H1 (cell line): ENCODE measurements around the gene MYO5B. TPM values are rescaled to one million over a fixed set of nuclear protein-coding genes. Genes with fewer than 3 reads are reported as not detected.

Experiments used
- CTCF ChIA-PET: fragments of 300-600 bp; sonication (Branson Sonifier 250); formaldehyde crosslinking; loops from one replicate; lab custom pipeline; 2021; ENCODE audit not compliant: partially characterized antibody; lab: Charles Lee
- POLR2A ChIA-PET: fragments of 300-600 bp; sonication (Branson Sonifier 250); formaldehyde crosslinking; loops from one replicate; lab custom pipeline; 2021; ENCODE audit warnings: inconsistent platforms; ENCODE audit not compliant: partially characterized antibody; lab: Charles Lee
- DNase-seq, 2 experiments: peaks; one replicate each; pipeline versions ENCODE4 v3.0.0 to v3.0.0-alpha.2; 2010 to 2022; ENCODE audit warnings: low spot score in 2 of 2, low read depth in 1 of 2, mixed read lengths in 1 of 2
- FAIRE-seq: peaks from 2 replicates; lab custom pipeline; 2011; peaks lifted over from hg19 to GRCh38; lab: Jason Lieb, UNC
- H2AFZ ChIP-seq: 2 replicates; pipeline ENCODE4 v1.8.1; 2012; ENCODE audit warnings: low read length, inconsistent platforms
- H2AK5ac ChIP-seq: 2 replicates; pipeline ENCODE4 v1.6.1; 2013; ENCODE audit warnings: low read depth, low read length
- H2BK120ac ChIP-seq: replicated peaks from 2 replicates; pipeline ENCODE3; 2013; ENCODE audit warnings: low read depth, low read length, inconsistent platforms
- H2BK12ac ChIP-seq: 2 replicates; pipeline ENCODE4 v1.6.1; 2013; ENCODE audit warnings: low read depth, low read length
- H2BK15ac ChIP-seq: 2 replicates; pipeline ENCODE4 v1.6.1; 2013; ENCODE audit warnings: low read length
- H2BK20ac ChIP-seq: 2 replicates; pipeline ENCODE4 v1.6.1; 2013; ENCODE audit warnings: low read length
- H2BK5ac ChIP-seq: 2 replicates; pipeline ENCODE4 v1.6.1; 2013; ENCODE audit warnings: low read depth, low read length
- H3K14ac ChIP-seq: 2 replicates; pipeline ENCODE4 v1.6.1; 2013; ENCODE audit warnings: inconsistent platforms; ENCODE audit not compliant: insufficient read length
- H3K18ac ChIP-seq: 2 replicates; pipeline ENCODE4 v1.6.1; 2013; ENCODE audit warnings: low read length; ENCODE audit errors: extremely low read depth
- H3K23ac ChIP-seq: 2 replicates; pipeline ENCODE4 v1.6.1; 2013; ENCODE audit warnings: inconsistent platforms; ENCODE audit not compliant: insufficient read length
- H3K23me2 ChIP-seq: 2 replicates; pipeline ENCODE4 v1.6.1; 2013; ENCODE audit warnings: low read depth, low read length
- H3K27ac ChIP-seq: 2 replicates; pipeline ENCODE4 v1.6.1; 2011; ENCODE audit warnings: low read depth, low read length, inconsistent platforms
- H3K27me3 ChIP-seq, 4 experiments: replicated peaks in 1 of 4; 1 replicate in 1 of 4; 2 replicates in 3 of 4; pipeline versions ENCODE4 v1.6.1 to v1.8.1; 2011 to 2013; ENCODE audit warnings: low read length in 3 of 4, mild to moderate bottlenecking in 3 of 4, inconsistent platforms in 2 of 4, mixed read lengths in 2 of 4, moderate library complexity in 1 of 4; ENCODE audit not compliant: control insufficient read depth in 3 of 4, insufficient read depth in 3 of 4; ENCODE audit errors: extremely low read depth in 1 of 4
- H3K36me3 ChIP-seq, 4 experiments: 2 replicates each; pipeline versions ENCODE4 v1.6.1 to v1.8.1; 2011 to 2013; ENCODE audit warnings: mild to moderate bottlenecking in 4 of 4, low read length in 3 of 4, moderate library complexity in 2 of 4, control low read depth in 1 of 4, inconsistent platforms in 1 of 4; ENCODE audit not compliant: insufficient read depth in 4 of 4, control insufficient read depth in 2 of 4
- H3K4ac ChIP-seq: replicated peaks from 2 replicates; pipeline ENCODE3; 2013; ENCODE audit warnings: low read length, low read depth, mixed read lengths, inconsistent platforms; ENCODE audit not compliant: insufficient read length
- H3K4me1 ChIP-seq, 4 experiments: replicated peaks in 1 of 4; 1 replicate in 1 of 4; 2 replicates in 3 of 4; pipeline versions ENCODE4 v1.6.1 to v1.8.1; 2011 to 2013; ENCODE audit warnings: low read length in 3 of 4, inconsistent platforms in 2 of 4, mixed read lengths in 1 of 4; ENCODE audit not compliant: insufficient read depth in 4 of 4, control insufficient read depth in 3 of 4
- H3K4me2 ChIP-seq, 2 experiments: 2 replicates each; pipeline versions ENCODE4 v1.6.1 to v1.8.1; 2011 to 2013; ENCODE audit warnings: low read depth in 2 of 2, low read length in 2 of 2, control low read depth in 1 of 2, inconsistent platforms in 1 of 2, mild to moderate bottlenecking in 1 of 2; ENCODE audit not compliant: insufficient read depth in 1 of 2
- H3K4me3 ChIP-seq, 4 experiments: fragments of 200-600, 300-600 bp in 1 of 4; sonication (generic), shearing (Covaris generic), sonication (Bioruptor Twin) in 1 of 4; 2 replicates each; pipeline versions ENCODE4 v1.5.1 to v1.8.1; 2011 to 2016; ENCODE audit warnings: low read length in 4 of 4, low read depth in 3 of 4, control low read depth in 2 of 4, inconsistent platforms in 2 of 4, mild to moderate bottlenecking in 2 of 4, mixed read lengths in 1 of 4, moderate library complexity in 1 of 4; ENCODE audit not compliant: insufficient read depth in 2 of 4; ENCODE audit errors: extremely low read depth in 1 of 4
- H3K56ac ChIP-seq: replicated peaks from 2 replicates; pipeline ENCODE3; 2013; ENCODE audit warnings: low read depth, mild to moderate bottlenecking, mixed read lengths, low read length, inconsistent platforms; ENCODE audit not compliant: insufficient read length
- H3K79me1 ChIP-seq: 2 replicates; pipeline ENCODE4 v1.6.1; 2013; ENCODE audit warnings: low read depth, low read length, control low read depth
- H3K79me2 ChIP-seq, 2 experiments: 2 replicates each; pipeline versions ENCODE4 v1.6.1 to v1.8.1; 2012 to 2013; ENCODE audit warnings: low read length in 2 of 2, mild to moderate bottlenecking in 2 of 2, inconsistent platforms in 1 of 2; ENCODE audit not compliant: insufficient read depth in 2 of 2, control insufficient read depth in 1 of 2
- H3K9ac ChIP-seq, 4 experiments: replicated peaks in 1 of 4; 1 replicate in 1 of 4; 2 replicates in 3 of 4; pipeline versions ENCODE4 v1.6.1 to v1.8.1; 2011 to 2013; ENCODE audit warnings: low read depth in 3 of 4, low read length in 3 of 4, control low read depth in 2 of 4, mild to moderate bottlenecking in 2 of 4, moderate library complexity in 2 of 4, inconsistent platforms in 1 of 4; ENCODE audit errors: extremely low read depth in 1 of 4
- H3K9me3 ChIP-seq, 2 experiments: 2 replicates each; pipeline versions ENCODE4 v1.6.1 to v1.8.1; 2012 to 2013; ENCODE audit warnings: mild to moderate bottlenecking in 2 of 2, moderate library complexity in 2 of 2, control low read depth in 1 of 2, inconsistent platforms in 1 of 2, low read depth in 1 of 2, low read length in 1 of 2, mixed read lengths in 1 of 2; ENCODE audit not compliant: insufficient read depth in 2 of 2
- H4K20me1 ChIP-seq, 2 experiments: replicated peaks in 1 of 2; 2 replicates each; pipeline versions ENCODE3 to v1.8.1; 2011 to 2013; ENCODE audit warnings: inconsistent platforms in 2 of 2, low read length in 2 of 2, mild to moderate bottlenecking in 1 of 2; ENCODE audit not compliant: insufficient read depth in 2 of 2, control insufficient read depth in 1 of 2
- H4K5ac ChIP-seq: 2 replicates; pipeline ENCODE4 v1.6.1; 2013; ENCODE audit warnings: low read length, low read depth, mixed read lengths, inconsistent platforms; ENCODE audit not compliant: insufficient read length
- H4K8ac ChIP-seq: 2 replicates; pipeline ENCODE4 v1.8.0; 2013; ENCODE audit warnings: mild to moderate bottlenecking, moderate library complexity, low read length, inconsistent platforms; ENCODE audit not compliant: insufficient read depth; ENCODE audit errors: extremely low read depth
- H4K91ac ChIP-seq: replicated peaks from 2 replicates; pipeline ENCODE3; 2013; ENCODE audit warnings: low read length, mixed read lengths, inconsistent platforms; ENCODE audit not compliant: insufficient read length
- ASH2L ChIP-seq: fragments of 200-600, 300-600 bp; sonication (generic); IDR thresholded peaks from one replicate; pipeline ENCODE4 v1.7.1; 2017; ENCODE audit warnings: low read length
- HDAC2 ChIP-seq, 2 experiments: fragments of 300-600 bp in 1 of 2; sonication (generic) in 1 of 2; IDR thresholded peaks; 2 replicates each; pipeline ENCODE4 v1.6.1; 2011 to 2012; ENCODE audit warnings: low read depth in 2 of 2, low read length in 2 of 2, mild to moderate bottlenecking in 2 of 2, moderate library complexity in 2 of 2, borderline replicate concordance in 1 of 2, inconsistent platforms in 1 of 2
- SIX5 ChIP-seq: IDR thresholded peaks from 2 replicates; pipeline ENCODE4 v1.6.1; 2011; ENCODE audit warnings: mild to moderate bottlenecking, low read depth, low read length
- TBP ChIP-seq: IDR thresholded peaks from 2 replicates; pipeline ENCODE4 v1.6.1; 2011; ENCODE audit warnings: low read depth, low read length, improper control_type of control experiment
- polyA plus RNA-seq, 7 experiments: library from polyadenylated mRNA; depleted of rRNA in 3 of 7; stranded (reverse) in 5 of 7; unstranded in 2 of 7; fragments of >200 nt in 5 of 7; fragments of 200-250 nt in 2 of 7; gene quantifications; 1 replicate in 5 of 7; 2 replicates in 1 of 7; 4 replicates in 1 of 7; pipeline versions ENCODE4 v1.2.1 to v1.2.3, GENCODE V29; 2011 to 2013; ENCODE audit warnings: missing spikeins in 2 of 7, mixed read lengths in 2 of 7
- total RNA-seq: library from RNA; stranded (reverse); fragmentation: NEBNext Ultra II Directional; extraction: Animal tissue kit (Norgen Biotek cat#: 25700); gene quantifications from 2 replicates; pipeline ENCODE4 v1.2.1, GENCODE V29; 2021

Gene MYO5B
- total and polyA plus RNA-seq, 2 of the 8 experiments (the other 6 are each of a cell fraction or from before 2014, with no cell fraction given) = 6.4 to 7.7 TPM

- Histone ChIP-seq H2AFZ (no peak overlapping the region), H3K23me2 (no peaks in the 10 kb centered on the region), H3K79me1 (no peaks in the 10 kb centered on the region), H4K8ac (no peak overlapping the region), H3K9ac (no peak overlapping the region), H4K5ac (no peak overlapping the region), H2BK20ac (no peak overlapping the region), H3K27ac (no peak overlapping the region), H2BK120ac (no peak overlapping the region), H3K4ac (no peak overlapping the region), H3K79me2 (no peaks in the 10 kb centered on the region), H2BK15ac (no peak overlapping the region), H3K4me1 (no peaks in the 10 kb centered on the region), H3K27me3 (no peaks in the 10 kb centered on the region), H3K23ac (no peak overlapping the region), H3K14ac (no peak overlapping the region), H3K4me2 (no peak overlapping the region), H2BK5ac (no peak overlapping the region), H3K4me3 (no peak overlapping the region), H3K36me3 (no peaks in the 10 kb centered on the region), H3K56ac (no peak overlapping the region), H4K20me1 (no peaks in the 10 kb centered on the region), H2AK5ac (no peak overlapping the region), H3K9me3 (no peaks in the 10 kb centered on the region), H3K18ac (no peak overlapping the region), H4K91ac (no peak overlapping the region), H2BK12ac (no peak overlapping the region)
- CTCF ChIA-PET = interaction anchor here (0.7 to 1.2 kb wide), 3 partner anchors 15 to 413 kb away, joined by 3 read pairs; partner anchors contain the start of gene MYO5B
- TF ChIP-seq SIX5 (no peak), HDAC2 (IDR thresholded peaks at IDR 0.05; ENCODE audit: borderline replicate concordance in 1 of 2, low read depth in 2 of 2, low read length in 2 of 2) (no peak), TBP (no peak), ASH2L (no peak)
- POLR2A ChIA-PET = no interaction called here
- DNase-seq (no peak), FAIRE-seq (no peak)
Observed at GRCh38 chr18:50144540-50144939, 50.4 kb downstream of the MYO5B start.
